ENCODE data around the gene IGFLR1.

DNA sequence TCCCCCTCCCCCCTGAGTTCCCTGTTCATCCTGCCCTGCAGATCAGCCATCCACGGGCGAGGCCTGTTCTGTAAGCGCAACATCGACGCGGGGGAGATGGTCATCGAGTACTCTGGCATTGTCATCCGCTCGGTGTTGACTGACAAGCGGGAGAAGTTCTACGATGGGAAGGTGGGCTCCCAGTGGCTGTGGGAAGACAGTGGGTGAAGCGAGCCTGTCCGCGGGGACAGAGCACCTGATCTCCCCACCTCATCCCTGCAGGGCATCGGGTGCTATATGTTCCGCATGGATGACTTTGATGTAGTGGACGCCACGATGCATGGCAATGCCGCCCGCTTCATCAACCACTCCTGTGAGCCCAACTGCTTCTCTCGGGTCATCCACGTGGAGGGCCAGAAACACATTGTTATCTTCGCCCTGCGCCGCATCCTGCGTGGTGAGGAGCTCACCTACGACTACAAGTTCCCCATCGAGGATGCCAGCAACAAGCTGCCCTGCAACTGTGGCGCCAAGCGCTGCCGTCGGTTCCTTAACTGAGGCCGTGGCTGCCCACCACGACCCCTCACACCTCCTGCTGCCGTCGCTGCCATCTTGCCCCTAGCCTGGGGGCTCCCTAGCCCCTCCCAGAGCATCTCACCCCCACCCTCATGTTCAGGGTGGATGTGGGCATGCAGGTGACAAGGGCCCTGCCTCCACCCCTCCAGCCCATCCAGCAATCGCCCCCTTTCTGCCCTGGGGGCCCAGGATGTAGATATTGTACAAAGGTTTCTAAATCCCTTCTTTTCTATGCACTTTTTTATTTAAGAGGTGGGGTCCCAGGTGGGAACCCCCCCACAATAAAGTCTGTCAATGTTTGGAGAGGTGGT, 4.0 kb downstream of the IGFLR1 start:
- no peak for TF ChIP-seq POLR2A (IDR thresholded peaks at IDR 0.05)
- no peak for TF ChIP-seq CTCF (IDR thresholded peaks at IDR 0.05)
- TF ChIP-seq EP300 (IDR thresholded peaks at IDR 0.05), result no peak

Data from tibial nerve (tissue), 4 donors.